GM21447 (cell line): ENCODE results near the gene MFAP3L.
"Not testable (repeated sequence)": the region's sequence is repeated elsewhere in the genome, so short reads cannot be mapped to it uniquely, and the experiment has no call there.

Experiments
- ATAC-seq: cut with Tn5 transposase; IDR thresholded peaks from one replicate; pipeline ENCODE4 v1.9.1; 2021; ENCODE audit not compliant: unreplicated experiment

Gene MFAP3L

GRCh38 chr4:169948271-169948670 lies 77.9 kb downstream of the MFAP3L start:
- ATAC-seq: no peak

DNA sequence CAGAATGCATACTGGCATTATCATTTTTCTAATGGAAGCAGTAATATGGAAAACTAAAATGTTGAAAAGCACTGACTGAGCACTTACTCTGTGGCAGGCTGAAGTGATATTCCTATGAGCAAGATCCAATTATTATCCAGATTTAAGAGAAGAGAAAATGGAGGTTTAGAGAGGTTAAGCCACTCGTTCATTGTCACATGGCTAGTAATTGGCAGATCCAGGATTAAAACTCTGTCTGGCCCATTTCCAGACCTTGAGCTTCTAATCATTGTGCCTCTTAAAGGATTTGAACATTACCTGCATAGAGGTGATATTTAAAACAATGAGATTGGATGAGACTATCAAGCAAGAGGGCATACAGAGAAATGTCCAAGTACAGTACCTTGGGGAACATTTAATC lies 80.6 kb downstream of the MFAP3L start:
- ATAC-seq: no peak

DNA sequence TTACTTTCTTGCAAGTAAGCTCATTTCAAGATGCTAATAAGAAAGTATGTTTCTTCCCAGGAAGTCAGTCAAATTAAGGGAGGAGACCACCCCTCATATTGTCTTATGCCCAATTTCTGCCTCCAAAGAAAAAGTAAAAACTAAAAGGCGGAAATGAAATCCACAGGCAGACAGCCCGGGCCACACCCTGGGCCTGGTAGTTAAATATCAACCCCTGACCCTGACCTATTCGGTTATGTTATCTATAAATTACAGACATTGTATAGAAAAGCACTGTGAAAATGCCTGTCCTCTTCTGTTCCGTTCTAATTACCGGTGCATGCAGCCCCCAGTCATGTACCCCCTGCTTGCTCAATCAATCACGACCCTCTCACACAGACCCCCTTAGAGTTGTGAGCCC lies 82.6 kb downstream of the MFAP3L start:
- not testable (repeated sequence) for ATAC-seq

- no peak for ATAC-seq
Measured at GRCh38 chr4:169941141-169941540, 85.1 kb downstream of the MFAP3L start.

GRCh38 chr4:169940460-169940859 lies 85.7 kb downstream of the MFAP3L start:
- ATAC-seq: no peak
